ENCODE measurements around the gene SUMO1.
"Not testable (repeated sequence)": the region's sequence is repeated elsewhere in the genome, so short reads cannot be mapped to it uniquely, and the experiment has no call there.

The SUMO1 gene

DNA sequence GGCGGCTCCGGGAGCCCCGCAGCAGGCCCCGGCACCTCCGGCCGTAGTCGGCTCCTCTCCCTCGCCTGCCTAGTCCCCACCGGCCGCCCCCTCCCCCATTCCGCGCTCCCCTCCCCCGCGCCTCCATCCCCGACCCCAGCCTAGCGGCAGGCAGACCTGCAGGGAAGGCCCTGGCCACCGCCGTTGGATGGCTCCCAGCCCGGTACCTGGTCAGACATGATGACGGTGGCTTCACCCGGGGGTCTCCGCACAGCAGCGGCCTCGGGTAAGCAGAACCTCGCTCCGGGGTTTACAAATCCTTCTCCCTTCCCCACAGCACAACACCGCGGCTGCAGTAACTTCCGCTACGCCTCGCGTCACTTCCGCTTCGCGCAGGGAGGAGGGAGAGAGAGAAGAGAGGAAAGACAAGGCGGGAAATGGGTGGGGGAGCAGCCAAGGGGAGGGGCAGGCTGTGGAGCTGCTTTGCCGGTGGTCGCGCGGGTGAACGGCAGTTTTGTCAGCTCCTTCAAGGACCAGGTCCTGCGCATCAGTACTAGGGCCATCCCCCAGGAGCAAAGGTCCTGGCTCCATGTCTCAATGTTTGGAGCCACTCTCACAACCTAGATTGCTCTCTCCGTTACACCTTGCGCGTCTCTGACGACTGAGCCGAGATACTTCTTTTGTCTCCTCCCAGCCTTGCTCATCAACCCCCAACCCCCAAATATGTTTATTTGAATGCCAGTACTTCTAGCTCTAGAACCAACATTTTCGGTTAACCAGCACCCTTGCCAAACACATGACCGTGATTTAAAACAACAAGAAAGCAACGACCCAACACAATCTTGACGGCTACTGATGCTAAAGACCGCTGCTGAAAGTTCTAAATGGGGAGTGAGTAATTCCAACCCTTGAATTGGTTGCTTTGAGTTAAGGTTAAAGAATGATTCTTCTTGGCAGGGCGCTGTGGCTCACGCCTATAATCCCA, at the start of gene SUMO1:
SUMO1 (minus strand) TSS at position 364 of the 964 bp plus-strand sequence; CDS start at position 218, 146 bp downstream.
- peak within 1 kb of the TSS; percentile 99 for H3K27ac ChIP-seq (ENCODE audit: low read depth, low read length)
- H3K4me1 ChIP-seq (ENCODE audit: control insufficient read depth, insufficient read depth, low read length), result peaks cover 6% of the 10 kb centered on the region
- H3K27me3 ChIP-seq (ENCODE audit: control insufficient read depth, insufficient read depth, low read length), result no peaks in the 10 kb centered on the region
- H3K9ac ChIP-seq (ENCODE audit: low read depth, low read length), result peak within 1 kb of the TSS; percentile 95
- no peaks in the 10 kb centered on the region for H3K9me3 ChIP-seq (ENCODE audit: control insufficient read depth, insufficient read depth, low read length)
- peak within 1 kb of the TSS; percentile 99 for H3K4me3 ChIP-seq (ENCODE audit: low read depth, low read length)
- peaks cover 2% of the 10 kb centered on the region; the same call in 1 of the 2 replicates for H3K36me3 ChIP-seq (ENCODE audit: control insufficient read depth, insufficient read depth, low read length)

GRCh38 chr2:202286595-202286994, 48.2 kb upstream of the SUMO1 start:
- Histone ChIP-seq H3K36me3 (ENCODE audit: control insufficient read depth, insufficient read depth, low read length) (peaks cover 99% of the 10 kb centered on the region), H3K9me3 (ENCODE audit: control insufficient read depth, insufficient read depth, low read length) (no peaks in the 10 kb centered on the region), H3K9ac (ENCODE audit: low read depth, low read length) (no peak overlapping the region), H3K27ac (ENCODE audit: low read depth, low read length) (no peak overlapping the region), H3K4me1 (ENCODE audit: control insufficient read depth, insufficient read depth, low read length) (no peaks in the 10 kb centered on the region), H3K4me3 (ENCODE audit: low read depth, low read length) (no peak overlapping the region), H3K27me3 (ENCODE audit: control insufficient read depth, insufficient read depth, low read length) (no peaks in the 10 kb centered on the region)

DNA sequence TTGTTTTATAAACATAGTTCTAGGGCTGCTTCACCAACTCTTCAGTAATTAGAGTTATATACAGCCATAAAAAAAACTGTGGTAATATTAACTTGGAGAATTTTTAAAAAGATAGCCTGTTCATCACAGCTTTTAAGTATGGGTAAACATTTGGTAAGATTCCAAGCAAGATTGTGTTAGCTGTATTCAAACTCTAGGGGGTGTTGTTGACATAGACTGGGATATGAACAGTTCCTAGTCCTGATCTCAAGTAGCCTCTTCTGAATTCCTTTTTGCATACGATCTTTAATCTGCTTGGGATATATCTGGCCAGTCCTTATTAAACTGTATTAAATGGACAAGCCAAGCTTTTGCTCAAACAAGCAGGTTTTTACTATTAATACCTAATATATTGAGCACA, 40.5 kb upstream of the SUMO1 start:
- Histone ChIP-seq H3K9me3 (ENCODE audit: control insufficient read depth, insufficient read depth, low read length) (no peaks in the 10 kb centered on the region), H3K27ac (ENCODE audit: low read depth, low read length) (peak overlapping the region; percentile 5), H3K4me3 (ENCODE audit: low read depth, low read length) (no peak overlapping the region), H3K36me3 (ENCODE audit: control insufficient read depth, insufficient read depth, low read length) (peaks cover 87% of the 10 kb centered on the region), H3K4me1 (ENCODE audit: control insufficient read depth, insufficient read depth, low read length) (no peaks in the 10 kb centered on the region), H3K9ac (ENCODE audit: low read depth, low read length) (no peak overlapping the region), H3K27me3 (ENCODE audit: control insufficient read depth, insufficient read depth, low read length) (no peaks in the 10 kb centered on the region)

DNA sequence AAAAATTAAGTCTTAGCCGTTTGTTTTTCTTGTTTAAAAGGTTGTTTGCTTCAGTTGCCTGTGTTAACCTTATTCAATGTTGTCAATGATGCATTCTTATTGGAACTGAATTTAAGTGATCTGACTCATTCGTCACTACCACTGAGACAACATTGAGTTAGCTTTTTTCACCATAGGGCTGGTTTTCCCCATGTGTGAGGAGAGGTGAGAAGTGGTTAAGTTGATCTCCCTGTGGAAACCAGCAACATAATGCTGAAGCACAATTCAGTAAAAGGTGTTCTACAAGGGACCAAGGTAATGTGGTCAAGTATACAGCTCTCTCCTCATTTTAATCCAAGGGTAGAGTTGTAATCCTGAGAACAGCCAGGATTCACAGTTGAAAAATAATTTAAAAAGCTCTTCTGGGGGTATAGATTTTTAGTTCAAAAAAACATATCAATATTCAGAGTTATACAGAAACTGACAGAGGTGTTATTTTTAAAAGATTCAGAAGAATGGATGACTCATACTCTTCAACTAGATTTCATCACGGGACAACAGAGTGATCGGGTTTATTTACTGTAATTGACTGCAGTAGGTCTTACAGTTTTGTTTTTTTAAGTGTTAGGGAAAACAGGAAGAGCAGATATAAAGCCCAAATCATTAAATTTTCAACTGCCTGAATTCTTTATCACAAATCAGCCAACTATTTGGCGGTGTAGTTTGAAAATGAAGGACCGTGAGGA, 39.8 kb upstream of the SUMO1 start:
- Histone ChIP-seq H3K27me3 (ENCODE audit: control insufficient read depth, insufficient read depth, low read length) (no peaks in the 10 kb centered on the region), H3K27ac (ENCODE audit: low read depth, low read length) (peak overlapping the region; percentile 50), H3K4me1 (ENCODE audit: control insufficient read depth, insufficient read depth, low read length) (no peaks in the 10 kb centered on the region), H3K9me3 (ENCODE audit: control insufficient read depth, insufficient read depth, low read length) (no peaks in the 10 kb centered on the region), H3K36me3 (ENCODE audit: control insufficient read depth, insufficient read depth, low read length) (peaks cover 82% of the 10 kb centered on the region), H3K4me3 (ENCODE audit: low read depth, low read length) (no peak overlapping the region), H3K9ac (ENCODE audit: low read depth, low read length) (no peak overlapping the region)

GRCh38 chr2:202276078-202276720, 37.8 kb upstream of the SUMO1 start:
- H3K4me3 ChIP-seq (ENCODE audit: low read depth, low read length); H3K4me1 ChIP-seq (ENCODE audit: control insufficient read depth, insufficient read depth, low read length); H3K27ac ChIP-seq (ENCODE audit: low read depth, low read length); H3K9ac ChIP-seq (ENCODE audit: low read depth, low read length); H3K9me3 ChIP-seq (ENCODE audit: control insufficient read depth, insufficient read depth, low read length); H3K27me3 ChIP-seq (ENCODE audit: control insufficient read depth, insufficient read depth, low read length): not testable (repeated sequence)
- H3K36me3 ChIP-seq (ENCODE audit: control insufficient read depth, insufficient read depth, low read length), result peaks cover 62% of the 10 kb centered on the region

DNA sequence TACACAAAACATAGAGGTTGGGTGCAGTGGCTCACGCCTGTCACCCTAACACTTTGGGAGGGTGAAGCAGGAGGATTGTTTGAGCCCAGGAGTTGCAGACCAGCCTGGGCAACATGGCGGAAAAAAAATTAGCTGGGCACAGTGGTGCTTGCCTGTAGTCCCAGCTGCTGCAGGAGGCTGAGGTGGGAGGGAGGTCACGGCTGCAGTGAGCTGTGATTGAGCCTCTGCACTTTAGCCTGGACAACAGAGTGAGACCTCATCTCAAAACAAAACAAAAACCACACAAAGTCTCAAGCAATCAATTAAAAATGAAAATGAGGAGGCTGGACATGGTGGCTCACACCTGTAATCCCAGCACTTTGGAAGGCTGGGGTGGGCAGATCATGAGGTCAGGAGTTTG, 32.1 kb upstream of the SUMO1 start:
- Histone ChIP-seq H3K27ac (ENCODE audit: low read depth, low read length) (no peak overlapping the region), H3K9me3 (ENCODE audit: control insufficient read depth, insufficient read depth, low read length) (no peaks in the 10 kb centered on the region), H3K9ac (ENCODE audit: low read depth, low read length) (no peak overlapping the region), H3K4me3 (ENCODE audit: low read depth, low read length) (no peak overlapping the region), H3K36me3 (ENCODE audit: control insufficient read depth, insufficient read depth, low read length) (peaks cover 11% of the 10 kb centered on the region), H3K27me3 (ENCODE audit: control insufficient read depth, insufficient read depth, low read length) (no peaks in the 10 kb centered on the region), H3K4me1 (ENCODE audit: control insufficient read depth, insufficient read depth, low read length) (no peaks in the 10 kb centered on the region)

- Histone ChIP-seq H3K9me3 (ENCODE audit: control insufficient read depth, insufficient read depth, low read length) (no peaks in the 10 kb centered on the region), H3K4me3 (ENCODE audit: low read depth, low read length) (no peak overlapping the region), H3K27ac (ENCODE audit: low read depth, low read length) (no peak overlapping the region), H3K36me3 (ENCODE audit: control insufficient read depth, insufficient read depth, low read length) (peaks cover 3% of the 10 kb centered on the region; the same call in 1 of the 2 replicates), H3K4me1 (ENCODE audit: control insufficient read depth, insufficient read depth, low read length) (no peaks in the 10 kb centered on the region), H3K27me3 (ENCODE audit: control insufficient read depth, insufficient read depth, low read length) (no peaks in the 10 kb centered on the region), H3K9ac (ENCODE audit: low read depth, low read length) (no peak overlapping the region)
Observed at GRCh38 chr2:202269585-202269984, 31.2 kb upstream of the SUMO1 start.

- no peaks in the 10 kb centered on the region for H3K27me3 ChIP-seq (ENCODE audit: control insufficient read depth, insufficient read depth, low read length)
- no peaks in the 10 kb centered on the region; the same call in 1 of the 2 replicates for H3K36me3 ChIP-seq (ENCODE audit: control insufficient read depth, insufficient read depth, low read length)
- no peaks in the 10 kb centered on the region for H3K9me3 ChIP-seq (ENCODE audit: control insufficient read depth, insufficient read depth, low read length)
- H3K4me1 ChIP-seq (ENCODE audit: control insufficient read depth, insufficient read depth, low read length), result no peaks in the 10 kb centered on the region
- H3K9ac ChIP-seq (ENCODE audit: low read depth, low read length), result 0 out of 2 replicates have a peak overlapping the region, but pooled peaks have one; percentile 99
- H3K27ac ChIP-seq (ENCODE audit: low read depth, low read length), result no peak overlapping the region
- peak overlapping the region; percentile 97 for H3K4me3 ChIP-seq (ENCODE audit: low read depth, low read length)
Observed at GRCh38 chr2:202267495-202267894, 29.1 kb upstream of the SUMO1 start.

GRCh38 chr2:202265467-202266277, 27.3 kb upstream of the SUMO1 start, which contains the start of gene NOP58:
Gene NOP58 (plus strand): TSS chr2:202265763. CDS start chr2:202265942, 179 bp downstream.
- Histone ChIP-seq H3K9me3 (ENCODE audit: control insufficient read depth, insufficient read depth, low read length) (no peaks in the 10 kb centered on the region), H3K4me1 (ENCODE audit: control insufficient read depth, insufficient read depth, low read length) (no peaks in the 10 kb centered on the region), H3K27ac (ENCODE audit: low read depth, low read length) (peak within 1 kb of the TSS; percentile 97), H3K27me3 (ENCODE audit: control insufficient read depth, insufficient read depth, low read length) (no peaks in the 10 kb centered on the region), H3K4me3 (ENCODE audit: low read depth, low read length) (peak within 1 kb of the TSS; percentile 97), H3K9ac (ENCODE audit: low read depth, low read length) (peak within 1 kb of the TSS; percentile 99), H3K36me3 (ENCODE audit: control insufficient read depth, insufficient read depth, low read length) (no peaks in the 10 kb centered on the region)

DNA sequence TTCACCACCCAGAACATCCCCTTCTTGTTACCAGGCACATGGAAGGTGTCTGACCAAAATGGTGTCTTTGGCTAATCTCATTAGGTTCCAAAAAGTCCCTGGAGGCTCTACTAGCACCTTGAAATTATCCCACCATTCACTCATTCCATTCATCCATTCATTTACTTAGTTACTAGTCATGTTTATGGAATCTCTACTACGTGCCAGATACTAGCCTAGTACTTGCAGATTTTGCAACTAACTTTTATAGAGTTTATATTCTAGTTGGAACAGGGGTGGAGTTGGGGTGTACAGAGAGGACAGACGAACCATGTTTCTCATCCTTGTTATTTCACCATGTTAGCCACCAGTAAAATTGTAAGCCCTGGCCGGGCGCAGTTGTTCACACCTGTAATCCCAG, 23.1 kb upstream of the SUMO1 start:
- no peak overlapping the region for H3K9ac ChIP-seq (ENCODE audit: low read depth, low read length)
- no peaks in the 10 kb centered on the region for H3K9me3 ChIP-seq (ENCODE audit: control insufficient read depth, insufficient read depth, low read length)
- no peak overlapping the region for H3K4me3 ChIP-seq (ENCODE audit: low read depth, low read length)

More for the DNA sequence above, 23.1 kb upstream of the SUMO1 start:
- Histone ChIP-seq H3K27me3 (ENCODE audit: control insufficient read depth, insufficient read depth, low read length) (no peaks in the 10 kb centered on the region), H3K4me1 (ENCODE audit: control insufficient read depth, insufficient read depth, low read length) (no peaks in the 10 kb centered on the region), H3K27ac (ENCODE audit: low read depth, low read length) (no peak overlapping the region), H3K36me3 (ENCODE audit: control insufficient read depth, insufficient read depth, low read length) (no peaks in the 10 kb centered on the region)

All from HUES48 (cell line).